HEK293T (cell line): ENCODE results near the gene ABCG4.

Source experiments
- BHLHE40 ChIP-seq: fragments of 450-650 bp; IDR thresholded peaks from 2 replicates; pipeline ENCODE4 v1.6.1; 2016; ENCODE audit warnings: mild to moderate bottlenecking, moderate library complexity, borderline replicate concordance
- PKNOX1 ChIP-seq: fragments of 450-650 bp; IDR thresholded peaks from 2 replicates; pipeline ENCODE4 v1.6.1; 2016
- SUZ12 ChIP-seq: fragments of 450-650 bp; IDR thresholded peaks from 2 replicates; pipeline ENCODE4 v1.6.1; 2016; ENCODE audit warnings: mild to moderate bottlenecking
- ZNF384 ChIP-seq: fragments of 450-650 bp; IDR thresholded peaks from 2 replicates; pipeline ENCODE4 v1.6.1; 2016

- TF ChIP-seq PKNOX1 (no peak), ZNF384 (no peak), BHLHE40 (no peak), SUZ12 (no peak)
Measured at GRCh38 chr11:119144825-119145486, 3.9 kb upstream of the ABCG4 start.
